Skin epidermis (tissue), 12 donors: ENCODE data around the gene GNG7.
"Not testable (repeated sequence)": the region's sequence is repeated elsewhere in the genome, so short reads cannot be mapped to it uniquely, and the experiment has no call there.

ENCODE experiments used
- H3K27ac ChIP-seq, 21 experiments: fragments of 200-600 bp; sonication (generic) in 11 of 21; one replicate each; pipeline ENCODE4 v1.5.0; 2020; ENCODE audit warnings: mild to moderate bottlenecking in 3 of 21, inconsistent platforms in 2 of 21, moderate library complexity in 2 of 21
- H3K4me3 ChIP-seq, 7 experiments: fragments of 200-600 bp; sonication (generic) in 2 of 7; one replicate each; pipeline ENCODE4 v1.5.0; 2020; ENCODE audit warnings: inconsistent platforms in 2 of 7, mild to moderate bottlenecking in 2 of 7, moderate library complexity in 1 of 7

GNG7 gene

GRCh38 chr19:2652504-2653099 is 49.9 kb downstream of the GNG7 start:
- H3K27ac ChIP-seq = no peak overlapping the region
- no peak overlapping the region for H3K4me3 ChIP-seq

GRCh38 chr19:2651002-2651733 is 51.3 kb downstream of the GNG7 start:
- H3K4me3 ChIP-seq, H3K27ac ChIP-seq: not testable (repeated sequence)

GRCh38 chr19:2650515-2650914 is 52.0 kb downstream of the GNG7 start:
- no peak overlapping the region for H3K4me3 ChIP-seq
- no peak overlapping the region for H3K27ac ChIP-seq

- Histone ChIP-seq H3K27ac (no peak overlapping the region), H3K4me3 (no peak overlapping the region)
These were observed 54.0 kb downstream of the GNG7 start for GRCh38 chr19:2648528-2648937.

- H3K4me3 ChIP-seq = no peak overlapping the region
- no peak overlapping the region for H3K27ac ChIP-seq
These were observed 54.4 kb downstream of the GNG7 start for GRCh38 chr19:2648099-2648498.

GRCh38 chr19:2646866-2647535 is 55.5 kb downstream of the GNG7 start:
- Histone ChIP-seq H3K27ac (no peak overlapping the region), H3K4me3 (no peak overlapping the region)

GRCh38 chr19:2645826-2646225 is 56.7 kb downstream of the GNG7 start:
- H3K4me3 ChIP-seq = no peak overlapping the region
- no peak overlapping the region for H3K27ac ChIP-seq

GRCh38 chr19:2643123-2643737 is 59.3 kb downstream of the GNG7 start:
- H3K4me3 ChIP-seq, H3K27ac ChIP-seq: not testable (repeated sequence)

- Histone ChIP-seq H3K4me3 (no peak overlapping the region), H3K27ac (no peak overlapping the region)
These were observed 61.2 kb downstream of the GNG7 start for GRCh38 chr19:2641332-2641698.

GRCh38 chr19:2640563-2641331 is 61.7 kb downstream of the GNG7 start:
- no peak overlapping the region for H3K4me3 ChIP-seq
- H3K27ac ChIP-seq = no peak overlapping the region

GRCh38 chr19:2639999-2640398 is 62.5 kb downstream of the GNG7 start:
- Histone ChIP-seq H3K4me3 (no peak overlapping the region), H3K27ac (no peak overlapping the region)

- H3K4me3 ChIP-seq = no peak overlapping the region
- no peak overlapping the region for H3K27ac ChIP-seq
These were observed 64.0 kb downstream of the GNG7 start for GRCh38 chr19:2638417-2638940.

- H3K27ac ChIP-seq = peak overlapping the region in 1 of 21 experiments; percentile 23
- no peak overlapping the region for H3K4me3 ChIP-seq
These were observed 65.4 kb downstream of the GNG7 start for GRCh38 chr19:2636897-2637683.

GRCh38 chr19:2636141-2636896 is 66.2 kb downstream of the GNG7 start:
- Histone ChIP-seq H3K4me3 (no peak overlapping the region), H3K27ac (no peak overlapping the region)

GRCh38 chr19:2634960-2635359 is 67.5 kb downstream of the GNG7 start:
- H3K27ac ChIP-seq = no peak overlapping the region
- H3K4me3 ChIP-seq = no peak overlapping the region

- Histone ChIP-seq H3K27ac (no peak overlapping the region), H3K4me3 (no peak overlapping the region)
These were observed 68.1 kb downstream of the GNG7 start for GRCh38 chr19:2634228-2634951.

GRCh38 chr19:2633693-2634075 is 68.8 kb downstream of the GNG7 start:
- Histone ChIP-seq H3K27ac (no peak overlapping the region), H3K4me3 (no peak overlapping the region)
